Neural progenitor cell (in vitro differentiated cells): ENCODE data around the gene MBNL2.

Experiments used
- CTCF ChIP-seq: fragments of 200-600 bp; sonication (generic); IDR thresholded peaks from 2 replicates; pipeline ENCODE4 v1.5.1; 2017; ENCODE audit warnings: antibody characterized with exemption, mild to moderate bottlenecking
- EZH2phosphoT487 ChIP-seq: fragments of 200-600 bp; sonication (generic); IDR thresholded peaks from 2 replicates; pipeline ENCODE4 v1.6.1; 2017; ENCODE audit warnings: antibody characterized with exemption

DNA sequence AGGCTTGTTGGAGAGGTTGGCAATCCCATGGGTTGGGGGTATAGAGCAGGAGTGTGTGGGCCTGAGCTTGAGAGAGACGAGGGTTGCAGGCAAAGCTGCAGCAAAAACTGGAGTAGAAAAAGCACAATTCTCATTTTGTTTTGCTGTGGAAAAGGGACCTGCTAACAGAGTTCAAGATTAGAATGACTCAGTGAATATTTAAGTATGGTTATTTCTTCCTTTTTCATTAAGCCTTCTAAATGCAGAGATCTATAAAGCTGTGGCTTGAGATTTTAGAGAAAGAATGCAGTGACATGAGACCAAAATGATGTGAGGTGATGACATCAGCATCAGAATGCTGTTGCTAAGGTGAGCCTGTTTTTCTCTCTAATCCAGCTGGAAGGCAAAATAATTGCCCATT is 10.8 kb upstream of the MBNL2 start:
- TF ChIP-seq CTCF (no peak), EZH2phosphoT487 (no peak)
